Lower leg skin (tissue), 3 donors: ENCODE measurements around the gene TBCD.

Experiments used
- CTCF ChIP-seq, 3 donors: fragments of 450-650 bp; IDR thresholded peaks; one replicate each; pipeline ENCODE4 v1.5.1; 2016; ENCODE audit warnings: antibody characterized with exemption in 3 of 3, mild to moderate bottlenecking in 3 of 3, moderate library complexity in 2 of 3
- POLR2A ChIP-seq, 2 donors: fragments of 450-650 bp; IDR thresholded peaks; one replicate each; pipeline ENCODE4 v1.6.1; 2016 to 2017; ENCODE audit warnings: antibody characterized with exemption in 2 of 2, mild to moderate bottlenecking in 1 of 2, moderate library complexity in 1 of 2

GRCh38 chr17:82964851-82965341, 213.0 kb downstream of the TBCD start:
- TF ChIP-seq CTCF (IDR thresholded peaks at IDR 0.05) (no peak), POLR2A (IDR thresholded peaks at IDR 0.05) (no peak)
